Sigmoid colon (tissue), 7 donors: ENCODE data around the gene FCN1. TPM values are rescaled to one million over a fixed set of nuclear protein-coding genes. Genes with fewer than 3 reads are reported as not detected.

ENCODE experiments used
- DNase-seq: peaks from one replicate; pipeline ENCODE4 v3.0.0-alpha.2; 2019
- H3K27ac ChIP-seq, 4 donors: fragments of 200-600 bp; sonication (generic); one replicate each; pipeline ENCODE4 v1.5.1; 2016 to 2019; ENCODE audit warnings: mild to moderate bottlenecking in 1 of 4
- H3K27me3 ChIP-seq, 3 donors: fragments of 200-600 bp; sonication (generic); one replicate each; pipeline ENCODE4 v1.5.1; 2019; ENCODE audit warnings: mild to moderate bottlenecking in 1 of 3
- H3K36me3 ChIP-seq, 4 donors: fragments of 200-600 bp; sonication (generic); one replicate each; pipeline ENCODE4 v1.5.1; 2016 to 2019
- H3K4me1 ChIP-seq, 4 donors: fragments of 200-600 bp; sonication (generic); one replicate each; pipeline ENCODE4 v1.5.1; 2017 to 2019
- H3K4me3 ChIP-seq, 4 donors: fragments of 200-600 bp; sonication (generic); one replicate each; pipeline ENCODE4 v1.5.1; 2017 to 2019; ENCODE audit warnings: mild to moderate bottlenecking in 2 of 4, moderate library complexity in 1 of 4
- H3K9me3 ChIP-seq, 4 donors: fragments of 200-600 bp in 3 of 4; sonication (generic) in 3 of 4; one replicate each; pipeline versions ENCODE4 v1.5.1 to v1.6.1; 2013 to 2019
- EP300 ChIP-seq, 4 donors: sonication (generic); formaldehyde crosslinking; IDR thresholded peaks; one replicate each; pipeline ENCODE4 v1.6.1; 2017; ENCODE audit warnings: antibody characterized with exemption in 4 of 4
- POLR2A ChIP-seq, 2 donors: fragments of 450-650 bp; IDR thresholded peaks; one replicate each; pipeline ENCODE4 v1.6.1; 2016; ENCODE audit warnings: antibody characterized with exemption in 2 of 2, mild to moderate bottlenecking in 2 of 2, moderate library complexity in 2 of 2
- POLR2AphosphoS5 ChIP-seq, 4 donors: sonication (generic); formaldehyde crosslinking; IDR thresholded peaks; one replicate each; pipeline ENCODE4 v1.6.1; 2017; ENCODE audit warnings: antibody characterized with exemption in 4 of 4
- WGBS, 2 donors: extraction: QIAGEN DNeasy Blood & Tissue Kit; methylation state at CpG; one replicate each; pipeline ENCODE4 v1.1.7; 2013; 5-methylcytosine and 5-hydroxymethylcytosine counted together
- intact Hi-C: fragments of 100-400 bp; cut with DNase I; formaldehyde crosslinking; loops from one replicate; pipeline ENCODE4 v1.15.1; 2023
- polyA plus RNA-seq, 3 donors: library from polyadenylated mRNA; stranded (reverse); fragments of 200-250 nt; gene quantifications; one replicate each; pipeline ENCODE4 v1.2.3, GENCODE V29; 2013
- total RNA-seq, 4 donors: library from RNA; depleted of rRNA; stranded (reverse); fragments of >200 nt; gene quantifications; one replicate each; pipeline ENCODE4 v1.1.0, GENCODE V29; 2016
- TF ChIP-seq, protein P1 (sequence below), 4 experiments: fragments of 450-650 bp in 3 of 4; fragments of 200-600 bp in 1 of 4; IDR thresholded peaks; one replicate each; pipeline ENCODE4 v1.5.1; 2016 to 2019; ENCODE audit warnings: antibody characterized with exemption in 4 of 4, mild to moderate bottlenecking in 3 of 4, moderate library complexity in 2 of 4
- donor health status: healthy with polysubstance abuse.
- donor health status: Bipolar disorder and iron deficiency.
- donor health status: healthy.

Gene FCN1
- total and polyA plus RNA-seq, 7 donors: 0.69 to 6.9 (median 1.4) TPM

- no peaks in the 10 kb centered on the region for H3K36me3 ChIP-seq
- no peaks in the 10 kb centered on the region for H3K4me1 ChIP-seq
- no peak overlapping the region for H3K27ac ChIP-seq
- intact Hi-C loops: no loop called here
- DNase-seq: no peak
- no peaks in the 10 kb centered on the region for H3K9me3 ChIP-seq
- TF ChIP-seq POLR2AphosphoS5 (IDR thresholded peaks at IDR 0.05) (no peak), POLR2A (IDR thresholded peaks at IDR 0.05) (no peak), EP300 (IDR thresholded peaks at IDR 0.05) (no peak)
- TF ChIP-seq, protein P1, sequence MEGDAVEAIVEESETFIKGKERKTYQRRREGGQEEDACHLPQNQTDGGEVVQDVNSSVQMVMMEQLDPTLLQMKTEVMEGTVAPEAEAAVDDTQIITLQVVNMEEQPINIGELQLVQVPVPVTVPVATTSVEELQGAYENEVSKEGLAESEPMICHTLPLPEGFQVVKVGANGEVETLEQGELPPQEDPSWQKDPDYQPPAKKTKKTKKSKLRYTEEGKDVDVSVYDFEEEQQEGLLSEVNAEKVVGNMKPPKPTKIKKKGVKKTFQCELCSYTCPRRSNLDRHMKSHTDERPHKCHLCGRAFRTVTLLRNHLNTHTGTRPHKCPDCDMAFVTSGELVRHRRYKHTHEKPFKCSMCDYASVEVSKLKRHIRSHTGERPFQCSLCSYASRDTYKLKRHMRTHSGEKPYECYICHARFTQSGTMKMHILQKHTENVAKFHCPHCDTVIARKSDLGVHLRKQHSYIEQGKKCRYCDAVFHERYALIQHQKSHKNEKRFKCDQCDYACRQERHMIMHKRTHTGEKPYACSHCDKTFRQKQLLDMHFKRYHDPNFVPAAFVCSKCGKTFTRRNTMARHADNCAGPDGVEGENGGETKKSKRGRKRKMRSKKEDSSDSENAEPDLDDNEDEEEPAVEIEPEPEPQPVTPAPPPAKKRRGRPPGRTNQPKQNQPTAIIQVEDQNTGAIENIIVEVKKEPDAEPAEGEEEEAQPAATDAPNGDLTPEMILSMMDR (IDR thresholded peaks at IDR 0.05): no peak
- H3K27me3 ChIP-seq: peaks cover 0 to 6% (median 0%) of the 10 kb centered on the region in 3 donors
- WGBS, 2 donors: 82 to 90% methylated on average over 13 of the region's 13 CpGs
- no peak overlapping the region for H3K4me3 ChIP-seq
These were observed 37.8 kb downstream of the FCN1 start for GRCh38 chr9:134879664-134880483.

DNA sequence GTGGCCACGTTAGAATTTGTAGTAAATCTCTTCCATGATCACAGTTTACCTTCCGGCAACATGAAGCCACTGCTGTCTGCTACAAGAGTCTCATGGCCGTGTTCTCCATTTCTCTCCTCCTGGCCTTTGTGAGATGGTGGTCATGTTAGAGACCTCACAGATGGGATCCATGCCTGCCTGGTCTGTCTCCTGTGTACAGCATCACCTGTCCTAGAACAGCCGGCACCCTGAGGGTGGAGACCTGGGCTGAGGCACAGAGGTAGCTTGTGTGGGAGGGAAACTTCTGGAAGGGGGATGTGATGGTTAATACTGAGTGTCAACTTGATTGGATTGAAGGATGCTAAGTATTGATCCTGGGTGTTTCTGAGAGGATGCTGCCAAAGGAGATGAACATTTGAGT, 40.2 kb downstream of the FCN1 start:
- no peak for TF ChIP-seq POLR2A (IDR thresholded peaks at IDR 0.05)
- Histone ChIP-seq H3K27me3 (peaks cover 0 to 6% (median 0%) of the 10 kb centered on the region in 3 donors), H3K9me3 (no peaks in the 10 kb centered on the region), H3K27ac (no peak overlapping the region), H3K36me3 (no peaks in the 10 kb centered on the region), H3K4me3 (no peak overlapping the region), H3K4me1 (no peaks in the 10 kb centered on the region)
- DNase-seq: no peak
- intact Hi-C loops: no loop called here
- WGBS, 2 donors: 75 to 87% methylated on average over 4 of the region's 4 CpGs

DNA sequence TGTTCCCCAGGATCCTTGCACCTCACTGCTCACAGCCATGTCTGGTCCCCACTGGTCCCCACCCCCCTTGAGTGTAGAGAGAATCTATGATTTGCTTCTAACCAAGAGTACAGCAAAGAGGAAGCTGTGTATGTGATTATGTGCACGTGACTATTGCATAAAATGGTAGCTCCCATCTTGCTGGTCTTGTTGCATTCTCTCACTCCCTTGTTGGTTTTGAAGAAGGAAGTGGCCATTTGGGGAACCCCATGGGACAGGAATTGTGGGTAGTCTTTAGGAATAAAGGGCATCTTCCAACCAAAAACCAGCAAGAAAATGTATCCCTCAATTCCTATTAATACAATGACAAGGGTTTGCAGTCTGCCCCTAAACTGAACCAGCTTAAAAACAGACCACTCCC, 42.3 kb downstream of the FCN1 start:
- TF ChIP-seq EP300 (IDR thresholded peaks at IDR 0.05) (no peak), POLR2AphosphoS5 (IDR thresholded peaks at IDR 0.05) (no peak), POLR2A (IDR thresholded peaks at IDR 0.05) (no peak)
- TF ChIP-seq, protein P1 (IDR thresholded peaks at IDR 0.05): no peak
- H3K36me3 ChIP-seq: no peaks in the 10 kb centered on the region
- no peak overlapping the region for H3K4me3 ChIP-seq
- intact Hi-C loops: no loop called here
- no peak for DNase-seq
- 62 to 64% methylated on average over 1 of the region's 1 CpG for WGBS, 2 donors
- H3K9me3 ChIP-seq: no peaks in the 10 kb centered on the region
- peaks cover 0 to 19% (median 0%) of the 10 kb centered on the region in 3 donors for H3K27me3 ChIP-seq
- H3K4me1 ChIP-seq: no peaks in the 10 kb centered on the region
- H3K27ac ChIP-seq: no peak overlapping the region

DNA sequence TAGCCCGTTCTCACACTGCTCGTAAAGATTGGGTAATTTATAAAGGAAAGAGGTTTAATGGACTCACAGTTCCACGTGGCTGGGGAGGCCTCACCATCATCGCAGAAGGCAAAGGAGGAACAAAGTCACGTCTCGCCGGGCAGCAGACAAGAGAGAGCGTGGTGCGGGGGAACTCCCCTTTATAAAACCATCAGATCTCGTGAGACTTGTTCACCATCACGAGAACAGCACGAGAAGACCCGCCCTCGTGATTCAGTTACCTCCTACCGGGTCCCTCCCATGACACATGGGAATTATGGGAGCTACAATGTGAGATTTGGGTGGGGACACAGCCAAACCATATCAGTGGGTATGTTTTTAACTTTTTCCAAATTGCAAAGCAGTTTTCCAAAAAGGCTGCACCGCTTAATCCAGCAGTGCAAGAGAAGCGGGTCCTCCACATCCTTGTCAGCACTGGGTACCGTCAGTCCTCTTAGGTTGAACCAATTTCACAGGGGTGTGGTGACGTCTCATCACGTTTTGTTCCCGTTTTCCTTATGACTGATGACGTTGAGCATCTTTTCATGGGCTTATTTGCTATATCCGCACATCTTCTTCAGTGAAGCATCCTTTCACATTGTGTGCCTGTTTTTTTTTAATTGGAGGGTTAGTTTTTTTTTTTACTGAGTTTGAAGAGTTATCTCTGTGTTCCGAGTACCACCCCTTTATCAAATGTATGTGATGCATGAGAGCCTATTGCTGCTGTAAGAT, 45.1 kb downstream of the FCN1 start:
- WGBS, 2 donors: 74 to 78% methylated on average over 24 of the region's 24 CpGs
- Histone ChIP-seq H3K36me3 (no peaks in the 10 kb centered on the region), H3K9me3 (no peaks in the 10 kb centered on the region), H3K27ac (no peak overlapping the region), H3K27me3 (peaks cover 0 to 18% (median 0%) of the 10 kb centered on the region in 3 donors), H3K4me3 (no peak overlapping the region), H3K4me1 (no peaks in the 10 kb centered on the region)
- TF ChIP-seq POLR2AphosphoS5 (IDR thresholded peaks at IDR 0.05): no peak
- no peak for TF ChIP-seq EP300 (IDR thresholded peaks at IDR 0.05)
- TF ChIP-seq POLR2A (IDR thresholded peaks at IDR 0.05): no peak
- TF ChIP-seq, protein P1 (IDR thresholded peaks at IDR 0.05): no peak
- intact Hi-C loops: no loop called here
- DNase-seq: no peak

DNA sequence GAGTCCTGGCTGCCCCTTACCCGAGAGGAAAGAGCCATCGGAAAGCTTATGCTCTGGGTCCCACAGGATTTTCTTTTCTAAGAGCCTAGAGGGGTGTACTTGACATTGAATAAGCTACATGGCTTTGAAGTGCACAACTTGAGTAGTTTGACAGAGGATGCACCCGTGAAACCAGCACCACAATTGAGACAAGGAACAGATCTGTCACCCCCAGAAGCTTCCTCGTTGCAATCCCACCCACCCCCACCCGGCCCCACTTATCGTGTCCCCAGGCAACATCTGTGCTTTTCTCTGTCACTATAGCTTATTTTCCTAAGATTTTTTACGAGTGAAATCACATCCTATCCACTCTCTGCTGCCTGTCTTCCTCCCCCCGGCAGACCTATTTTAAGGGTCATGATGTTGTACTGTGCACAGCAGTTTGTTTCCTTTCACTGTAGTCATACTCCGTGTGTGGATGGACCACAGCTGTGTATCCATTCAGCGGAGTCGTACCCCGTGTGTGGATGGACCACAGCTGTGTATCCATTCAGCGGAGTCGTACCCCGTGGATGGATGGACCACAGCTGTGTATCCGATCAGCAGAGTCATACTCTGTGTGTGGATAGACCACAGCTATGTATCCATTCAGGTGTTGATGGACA, 45.9 kb downstream of the FCN1 start:
- Histone ChIP-seq H3K4me3 (no peak overlapping the region), H3K36me3 (no peaks in the 10 kb centered on the region), H3K27me3 (peaks cover 0 to 18% (median 0%) of the 10 kb centered on the region in 3 donors), H3K4me1 (no peaks in the 10 kb centered on the region), H3K27ac (peak overlapping the region in 3 of 4 donors; percentile 17 to 61 (median 43)), H3K9me3 (no peaks in the 10 kb centered on the region)
- peak; percentile 84 for DNase-seq
- WGBS, 2 donors: 63 to 73% methylated on average over 16 of the region's 16 CpGs
- intact Hi-C loops: no loop called here
- TF ChIP-seq, protein P1 (IDR thresholded peaks at IDR 0.05): no peak
- no peak for TF ChIP-seq EP300 (IDR thresholded peaks at IDR 0.05)
- peak; percentile 38 to 82 (median 69) for TF ChIP-seq POLR2AphosphoS5 (IDR thresholded peaks at IDR 0.05)
- no peak for TF ChIP-seq POLR2A (IDR thresholded peaks at IDR 0.05)
